GM21381 (cell line): ENCODE measurements around the gene DEPDC5.
A peak's percentile ranks its signal among the peaks of the same experiment; 100 is the strongest.
"Not testable (repeated sequence)": the region's sequence is repeated elsewhere in the genome, so short reads cannot be mapped to it uniquely, and the experiment has no call there.

Experiments
- ATAC-seq: cut with Tn5 transposase; IDR thresholded peaks from one replicate; pipeline ENCODE4 v1.9.1; 2021; ENCODE audit warnings: mild to moderate bottlenecking, moderate library complexity; ENCODE audit not compliant: unreplicated experiment

Gene DEPDC5

DNA sequence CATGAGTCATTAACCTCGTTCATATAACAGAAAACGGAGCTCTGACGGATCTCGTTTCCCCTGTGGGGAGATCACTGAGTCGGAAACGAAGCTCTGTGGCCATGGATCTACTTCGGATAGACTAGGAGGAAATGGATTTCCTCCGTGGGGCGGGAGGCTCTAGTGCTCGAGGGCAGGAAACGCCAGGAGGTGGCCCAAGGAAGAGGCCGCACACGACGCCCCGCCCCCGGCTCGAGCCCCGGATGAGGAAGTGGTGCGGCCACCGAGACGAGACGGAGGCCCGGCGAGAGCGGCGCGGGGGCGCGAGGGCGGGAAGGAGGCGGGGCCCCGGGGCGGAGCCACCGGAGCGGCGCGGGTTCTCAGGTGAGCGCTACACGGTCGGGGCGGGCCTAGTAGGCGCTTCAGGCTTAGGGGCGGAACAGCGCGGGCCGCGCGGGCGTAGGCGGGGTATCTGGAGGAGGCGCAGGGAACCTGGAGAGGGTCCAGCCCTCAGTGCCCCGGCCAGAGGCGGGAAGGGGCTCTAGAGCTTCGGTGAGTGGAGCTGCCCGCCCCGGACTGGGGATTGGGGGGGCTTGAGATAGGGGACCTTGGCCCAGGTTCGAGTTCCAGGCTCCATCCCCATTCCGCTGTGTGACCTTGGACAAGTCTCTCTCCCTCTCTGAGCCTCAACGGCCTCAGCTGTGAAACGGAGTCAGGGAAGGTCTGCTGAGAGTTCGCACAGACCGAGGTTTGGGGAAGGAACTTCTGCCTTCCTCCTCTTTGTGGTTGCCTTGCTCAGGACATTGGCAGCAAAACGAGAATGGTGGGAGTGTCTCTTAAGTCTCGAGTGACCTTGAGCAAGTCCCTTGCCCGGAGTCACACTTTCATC, at the start of gene DEPDC5:
Gene DEPDC5, plus strand, starts transcription at position 386 of the 868 bp plus-strand sequence. CDS start 903 bp downstream, outside the sequence.
- peak; percentile 72 for ATAC-seq

DNA sequence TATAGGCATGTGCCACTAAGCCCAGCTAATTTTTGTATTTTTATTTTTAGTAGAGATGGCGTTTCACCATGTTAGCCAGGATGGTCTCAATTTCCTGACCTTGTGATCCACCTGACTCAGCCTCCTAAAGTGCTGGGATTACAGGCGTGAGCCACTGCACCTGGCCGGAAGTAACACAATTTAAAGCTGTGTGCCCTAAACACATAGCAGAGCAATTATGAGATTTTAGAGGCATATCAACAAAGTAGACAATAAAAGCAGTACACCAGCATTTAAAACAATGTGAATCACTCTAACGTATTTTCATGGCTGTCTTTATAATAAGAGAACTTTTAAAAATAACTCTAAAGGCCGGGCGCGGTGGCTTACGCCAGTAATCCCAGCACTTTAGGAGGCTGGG, 46.3 kb upstream of the DEPDC5 start:
- ATAC-seq = no peak

DNA sequence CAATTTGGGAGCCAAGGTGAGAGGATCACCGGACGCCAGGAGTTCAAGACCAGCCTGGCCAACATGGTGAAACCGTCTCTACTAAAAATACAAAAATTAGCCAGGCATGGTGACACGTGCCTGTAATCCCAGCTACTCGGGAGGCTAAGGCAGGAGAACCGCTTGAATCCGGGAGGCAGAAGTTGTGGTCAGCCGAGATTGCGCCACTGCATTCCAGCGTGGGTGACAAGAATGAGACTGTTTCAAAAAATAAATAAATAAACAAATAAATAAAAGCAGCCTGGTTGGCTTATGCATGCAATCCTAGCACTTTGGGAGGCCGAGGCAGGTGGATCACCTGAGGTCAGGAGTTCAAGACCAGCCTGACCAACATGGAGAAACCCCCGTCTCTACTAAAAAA, 42.6 kb upstream of the DEPDC5 start:
- ATAC-seq = not testable (repeated sequence)

DNA sequence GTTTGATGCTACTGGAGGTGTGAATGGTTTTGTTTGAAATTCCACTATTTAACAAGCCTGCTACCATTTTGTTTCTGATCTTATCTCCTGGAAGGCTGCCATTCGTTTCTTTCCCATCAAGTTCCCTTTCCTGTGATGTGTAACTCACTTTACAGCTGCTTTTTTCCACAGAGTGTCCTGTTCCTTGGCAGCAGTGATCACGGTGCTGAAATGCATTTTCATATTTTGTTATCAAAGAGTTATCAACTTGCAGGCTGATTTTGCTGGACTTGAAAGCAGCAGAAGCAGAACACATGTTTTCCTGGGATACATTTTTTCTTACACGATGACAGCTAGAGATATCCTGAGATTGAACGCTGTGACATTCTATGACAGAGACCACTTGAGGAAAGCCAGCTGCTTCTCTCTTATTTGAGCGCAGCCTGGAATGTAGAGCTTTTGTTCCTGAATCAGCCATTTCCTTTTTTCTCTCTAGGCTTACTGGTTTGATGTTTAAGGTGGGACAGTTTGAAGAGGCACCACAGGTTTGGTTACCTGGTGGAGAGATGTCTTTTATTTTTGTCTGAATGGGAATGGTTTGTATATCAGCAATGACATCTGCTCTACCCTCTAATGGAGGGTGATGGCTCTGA, 38.6 kb upstream of the DEPDC5 start:
- no peak for ATAC-seq

DNA sequence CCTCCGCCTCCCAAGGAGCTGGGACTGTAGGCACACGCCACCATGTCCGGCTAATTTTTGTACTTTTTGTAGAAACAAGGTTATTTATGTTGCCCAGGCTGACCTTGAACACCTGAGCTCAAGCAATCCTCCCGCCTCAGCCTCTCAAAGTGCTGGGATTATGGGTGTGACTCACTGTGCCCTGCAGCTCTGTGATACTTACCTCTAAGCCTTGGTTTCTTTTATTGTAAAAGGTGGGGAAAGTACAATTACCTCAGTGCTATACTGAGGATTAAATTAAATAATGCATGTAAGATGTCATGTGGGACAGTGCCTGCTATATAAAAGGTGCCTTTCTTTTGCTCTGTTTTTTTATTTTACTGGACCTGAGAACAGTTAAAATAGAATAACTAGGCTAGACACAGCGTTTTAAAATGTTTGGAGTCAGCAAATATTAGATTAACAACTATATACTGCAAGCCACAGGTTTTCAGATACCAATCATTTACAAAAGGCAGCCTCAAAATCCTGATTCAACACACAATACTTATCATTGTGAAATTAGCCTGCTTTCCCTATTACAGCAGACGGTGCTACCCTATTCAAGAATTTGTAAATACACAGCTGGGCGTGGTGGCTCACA, 33.9 kb upstream of the DEPDC5 start:
- ATAC-seq = no peak

DNA sequence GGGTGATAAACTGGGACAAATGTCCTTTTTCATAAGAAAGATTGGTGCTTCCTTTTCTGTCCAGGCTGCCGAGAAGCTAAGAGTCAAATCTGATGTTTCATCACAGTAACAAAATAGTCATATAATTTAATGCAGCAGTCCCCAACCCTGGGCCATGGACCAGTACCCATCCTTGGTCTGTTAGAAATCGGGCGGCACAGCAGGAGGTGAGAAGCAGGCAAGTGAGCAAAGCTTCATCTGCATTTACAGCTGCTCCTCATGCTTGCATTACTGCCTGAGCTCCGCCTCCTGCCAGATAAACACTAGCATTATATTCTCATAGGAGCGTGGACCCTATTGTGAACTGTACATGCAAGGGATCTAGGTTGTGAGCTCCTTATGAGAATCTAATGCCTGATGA, 30.1 kb upstream of the DEPDC5 start:
- ATAC-seq = no peak

DNA sequence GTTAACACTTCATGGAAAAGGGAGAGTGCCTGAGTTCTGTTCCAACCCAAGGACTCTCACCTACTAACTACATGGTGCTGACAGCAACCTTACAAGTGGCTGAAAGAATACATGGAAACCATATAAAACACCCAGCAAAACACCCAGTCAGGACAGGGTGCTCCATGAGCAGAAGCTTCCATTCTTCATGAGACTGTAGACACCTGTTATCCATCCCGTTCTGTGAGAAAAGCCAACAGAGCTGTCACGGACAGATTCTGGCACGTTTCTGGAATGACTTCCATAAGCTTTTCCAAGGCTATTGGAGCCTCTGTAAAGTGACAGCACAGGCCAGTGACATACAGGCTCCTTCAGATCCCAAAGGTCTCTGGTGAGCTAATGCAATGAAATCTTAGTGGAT, 27.1 kb upstream of the DEPDC5 start:
- ATAC-seq = no peak

DNA sequence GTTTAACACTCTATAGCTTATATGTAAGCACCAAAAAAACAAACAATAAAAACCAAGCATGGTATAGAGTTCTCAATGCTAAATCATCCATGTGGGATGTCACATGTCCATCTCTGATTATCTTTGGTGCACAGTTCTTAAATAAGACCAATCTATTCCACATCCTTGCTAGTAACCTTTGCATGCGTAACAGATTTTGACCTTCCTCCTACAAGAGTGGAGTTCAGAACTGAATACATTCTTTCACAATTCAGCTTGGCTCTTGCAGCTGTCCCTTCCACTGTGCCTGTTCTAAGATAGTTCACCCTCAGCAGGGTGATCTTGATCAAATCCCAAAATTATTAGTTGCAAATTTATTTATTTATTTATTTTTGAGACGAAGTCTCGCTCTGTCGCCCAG, 25.0 kb upstream of the DEPDC5 start:
- ATAC-seq = no peak

DNA sequence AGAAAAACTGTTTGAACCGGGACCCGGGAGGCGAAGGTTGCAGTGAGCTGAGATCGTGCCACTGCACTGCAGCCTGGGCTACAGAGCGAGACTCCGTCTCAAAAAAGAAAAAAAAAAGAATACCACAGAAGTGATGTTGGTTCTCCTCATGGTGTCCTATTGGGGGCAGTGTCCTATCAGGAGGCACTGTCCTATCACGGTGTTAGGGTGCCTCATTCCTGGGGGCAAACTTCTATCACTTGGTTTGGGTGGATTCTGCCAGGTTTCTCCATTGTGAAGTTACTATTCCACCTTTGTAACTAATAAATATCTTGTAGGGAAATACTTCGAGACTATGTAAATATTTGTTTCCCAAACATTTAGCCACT, 23.5 kb upstream of the DEPDC5 start:
- no peak for ATAC-seq

DNA sequence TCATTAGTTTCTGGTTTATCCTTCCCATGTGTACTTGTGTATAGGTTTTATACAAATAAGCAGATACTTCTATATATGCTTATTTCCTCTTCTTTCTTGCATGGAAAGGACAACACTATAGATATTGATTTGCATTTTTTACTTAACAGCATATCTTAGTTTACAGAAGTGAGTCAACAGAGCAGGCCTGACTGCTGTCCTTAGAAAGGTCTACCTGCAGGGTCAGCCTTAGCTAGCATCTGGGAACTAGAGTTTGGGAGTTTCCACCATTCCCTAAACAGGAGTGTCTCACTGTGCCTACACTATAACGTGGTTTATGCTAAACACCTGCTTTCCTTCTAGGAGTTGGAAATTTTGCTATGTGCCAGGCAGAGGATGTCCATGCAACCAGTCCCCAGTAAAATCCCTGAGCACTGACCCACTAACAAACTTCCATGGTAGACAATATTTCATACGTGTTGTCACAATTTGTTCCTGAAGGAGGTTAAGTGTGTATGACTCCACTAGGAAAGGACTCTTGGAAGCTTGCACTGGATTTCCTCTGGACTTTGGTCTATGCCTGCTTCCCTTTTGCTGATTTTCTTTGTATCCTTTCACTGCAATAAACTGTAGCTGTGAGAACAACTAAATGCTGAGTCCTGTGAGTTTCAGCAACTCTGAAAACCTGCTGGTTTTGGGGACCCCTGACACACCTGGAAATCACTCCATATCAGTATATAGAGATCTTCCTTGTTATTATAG, 21.6 kb upstream of the DEPDC5 start:
- no peak for ATAC-seq

DNA sequence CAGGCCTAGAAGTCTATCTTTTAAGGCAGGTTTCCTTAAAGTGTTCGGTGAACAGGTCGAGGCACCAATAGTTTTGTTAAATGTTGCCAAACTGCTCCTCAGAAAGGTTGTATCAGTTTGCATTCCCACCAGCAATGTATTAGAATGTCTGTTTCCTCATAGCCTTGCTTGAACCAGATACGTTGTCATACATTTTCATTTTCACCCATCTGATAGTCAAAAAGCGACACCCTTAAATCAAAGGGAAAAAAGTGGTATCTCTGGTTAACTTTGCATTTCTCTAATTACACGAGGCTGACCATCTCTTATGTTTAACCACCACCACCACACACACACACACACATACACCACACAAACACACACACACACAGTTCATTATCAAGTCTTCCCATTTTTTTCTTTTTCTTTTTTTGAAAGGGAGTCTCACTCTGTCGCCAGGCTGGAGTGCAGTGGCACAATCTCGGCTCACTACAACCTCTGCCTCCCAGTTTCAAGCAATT, 20.2 kb upstream of the DEPDC5 start:
- ATAC-seq = no peak

DNA sequence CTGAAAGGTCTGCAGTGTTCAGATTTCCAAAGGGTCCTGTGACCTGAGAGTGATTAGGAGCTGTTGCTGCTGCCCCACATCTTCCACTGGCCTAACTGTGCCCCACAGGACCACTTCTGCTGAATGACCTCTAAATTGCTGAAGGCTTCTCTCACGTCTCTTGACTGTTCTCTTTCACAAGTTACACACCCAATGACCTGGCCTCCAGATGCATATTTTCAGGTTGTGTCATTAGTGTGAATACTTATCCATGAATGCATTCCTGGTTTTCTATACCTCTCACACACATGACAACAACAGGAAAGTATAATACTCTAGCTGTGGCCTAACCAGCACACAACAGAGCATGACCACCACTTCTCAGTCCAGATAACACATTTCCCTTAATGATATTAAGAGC, 19.3 kb upstream of the DEPDC5 start:
- ATAC-seq = no peak

DNA sequence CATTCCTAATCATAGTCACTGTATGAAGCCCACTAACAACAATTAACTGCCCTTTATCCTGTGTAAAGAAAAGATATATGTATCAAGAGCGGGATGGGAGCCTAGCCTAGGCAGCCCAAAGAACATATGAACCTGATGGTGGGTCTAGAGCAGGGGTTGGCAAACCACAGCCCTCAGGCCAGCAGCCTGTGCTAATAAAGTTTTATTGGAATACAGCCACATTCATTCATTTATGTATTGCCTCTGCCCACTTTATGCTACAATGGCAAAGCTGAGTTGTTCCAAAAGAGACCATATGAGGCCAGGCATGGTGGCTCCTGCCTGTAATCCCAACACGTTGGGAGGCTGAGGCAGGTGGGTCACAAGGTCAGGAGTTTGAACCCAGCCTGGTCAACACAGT, 17.4 kb upstream of the DEPDC5 start:
- no peak for ATAC-seq

DNA sequence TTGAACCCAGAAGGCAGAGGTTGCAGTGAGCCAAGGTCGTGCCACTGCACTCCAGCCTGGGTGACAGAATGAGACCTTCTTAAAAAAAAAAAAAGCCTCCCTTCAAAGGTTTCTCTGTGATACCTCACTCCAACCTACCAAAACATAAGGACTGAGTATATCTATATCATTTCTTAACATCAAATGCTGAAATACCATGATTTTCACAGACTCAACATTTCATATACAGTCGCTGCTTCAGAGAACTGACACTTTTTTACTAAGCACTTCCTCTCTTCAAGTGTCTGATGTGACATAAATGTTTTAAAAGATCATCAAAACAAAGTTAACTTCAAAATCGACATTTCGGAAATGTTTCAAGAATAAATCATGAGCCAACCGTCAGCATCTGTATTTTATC, 15.9 kb upstream of the DEPDC5 start:
- no peak for ATAC-seq

DNA sequence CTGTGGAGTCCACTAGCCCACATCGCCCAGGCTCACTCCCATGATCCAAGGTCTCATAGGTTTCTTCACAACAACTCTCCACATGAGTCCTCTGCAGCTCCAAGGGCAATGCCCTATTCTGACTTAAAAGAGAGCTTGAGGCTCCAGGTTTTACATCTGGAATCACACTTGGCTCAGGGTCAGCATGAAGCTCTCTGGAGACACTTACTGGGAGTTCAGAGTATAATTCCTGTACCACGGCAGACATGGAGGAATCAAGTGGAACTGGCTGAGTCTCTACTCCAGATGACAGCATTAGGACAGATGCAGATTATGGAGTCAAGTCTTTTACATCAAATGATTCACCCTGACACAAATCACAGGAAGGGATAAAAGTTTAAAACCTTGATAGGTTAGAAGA, 15.3 kb upstream of the DEPDC5 start:
- no peak for ATAC-seq

DNA sequence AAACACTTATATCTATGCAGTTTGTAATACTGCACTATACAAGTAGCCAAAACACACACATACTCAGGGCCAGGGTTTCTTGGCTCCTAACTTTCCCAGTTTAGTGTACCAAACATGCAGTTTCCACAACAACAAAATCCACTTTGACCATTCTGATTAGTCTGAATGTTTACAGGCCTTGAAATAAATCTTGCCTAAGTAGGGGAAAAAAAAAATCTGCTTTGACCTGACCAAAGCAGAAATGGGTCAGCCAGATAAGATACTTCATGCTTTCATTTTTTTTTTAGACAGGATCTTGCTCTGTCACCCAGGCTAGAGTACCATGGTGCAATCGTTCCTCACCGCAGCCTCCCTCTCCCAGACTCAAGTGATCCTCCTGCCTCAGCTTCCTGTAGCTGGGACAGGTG, 14.0 kb upstream of the DEPDC5 start:
- ATAC-seq = no peak

DNA sequence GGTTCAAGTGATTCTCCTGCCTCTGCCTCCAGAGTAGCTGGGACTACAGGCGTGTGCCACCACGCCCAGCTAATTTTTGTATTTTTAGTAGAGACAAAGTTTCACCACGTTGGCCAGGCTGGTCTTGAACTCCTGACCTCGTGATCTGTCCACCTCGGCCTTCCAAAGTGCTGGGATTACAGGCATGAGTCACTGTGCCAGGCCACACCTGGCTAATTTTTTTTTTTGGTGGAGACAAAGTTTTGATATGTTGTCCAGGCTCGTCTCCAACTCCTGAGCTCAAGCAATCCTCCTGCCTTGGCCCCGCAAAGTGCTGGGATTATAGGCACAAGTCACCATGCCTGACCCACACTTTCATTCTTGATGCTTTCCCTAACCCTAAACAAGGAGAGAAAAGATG, 13.5 kb upstream of the DEPDC5 start:
- ATAC-seq = not testable (repeated sequence)

DNA sequence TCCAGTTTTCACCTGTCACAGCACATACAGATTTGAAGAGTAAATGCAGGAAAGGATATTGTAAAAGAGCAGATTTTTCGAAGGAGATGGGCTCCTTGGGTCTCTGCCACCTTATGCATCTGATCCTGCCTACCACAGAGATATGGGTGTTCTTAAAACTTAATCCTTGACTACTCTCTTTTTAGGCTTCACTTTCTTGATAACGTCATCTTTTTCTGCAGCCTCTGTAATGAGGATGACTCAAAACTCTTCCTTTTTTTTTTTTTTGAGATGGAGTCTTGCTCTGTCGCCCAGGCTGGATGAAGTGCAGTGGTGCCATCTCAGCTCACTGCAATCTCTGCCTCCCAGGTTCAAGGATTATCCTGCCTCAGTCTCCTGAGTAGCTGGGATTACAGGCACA, 11.7 kb upstream of the DEPDC5 start:
- no peak for ATAC-seq

DNA sequence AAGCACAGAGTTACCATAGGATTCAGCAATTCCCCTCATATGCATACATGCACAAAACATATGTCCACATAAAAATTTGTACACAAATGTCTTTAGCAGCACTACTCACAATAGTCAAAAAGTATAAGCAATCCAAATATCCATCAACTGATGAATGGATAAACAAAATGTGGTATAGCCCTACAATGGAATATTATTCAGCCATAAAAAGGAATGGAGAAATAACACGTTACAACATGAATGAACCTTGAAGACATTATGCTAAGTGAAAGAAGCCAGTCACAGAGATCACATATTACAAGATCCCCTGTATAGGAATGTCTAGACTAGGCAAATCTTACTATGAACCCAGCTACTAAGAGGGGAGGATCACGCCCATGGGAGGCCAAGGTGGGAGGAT, 11.1 kb upstream of the DEPDC5 start:
- ATAC-seq = no peak

DNA sequence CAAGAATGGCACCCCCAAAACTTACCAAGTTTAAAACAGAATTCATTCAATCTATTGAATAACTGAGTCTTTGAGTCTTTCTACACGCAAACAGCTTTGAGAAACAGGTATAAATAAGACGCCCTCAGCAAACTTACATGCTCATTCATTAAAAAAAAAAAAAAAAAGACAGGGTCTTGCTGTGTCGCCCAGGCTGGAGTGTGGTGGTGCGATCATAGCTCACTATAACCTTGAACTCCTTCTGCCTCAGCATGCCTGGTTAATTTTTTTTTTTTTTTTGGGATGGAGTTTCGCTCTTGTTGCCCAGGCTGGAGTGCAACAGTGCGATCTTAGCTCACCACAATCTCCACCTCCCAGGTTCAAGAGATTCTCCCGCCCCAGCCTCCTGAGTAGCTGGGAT, 9.9 kb upstream of the DEPDC5 start:
- ATAC-seq = no peak

DNA sequence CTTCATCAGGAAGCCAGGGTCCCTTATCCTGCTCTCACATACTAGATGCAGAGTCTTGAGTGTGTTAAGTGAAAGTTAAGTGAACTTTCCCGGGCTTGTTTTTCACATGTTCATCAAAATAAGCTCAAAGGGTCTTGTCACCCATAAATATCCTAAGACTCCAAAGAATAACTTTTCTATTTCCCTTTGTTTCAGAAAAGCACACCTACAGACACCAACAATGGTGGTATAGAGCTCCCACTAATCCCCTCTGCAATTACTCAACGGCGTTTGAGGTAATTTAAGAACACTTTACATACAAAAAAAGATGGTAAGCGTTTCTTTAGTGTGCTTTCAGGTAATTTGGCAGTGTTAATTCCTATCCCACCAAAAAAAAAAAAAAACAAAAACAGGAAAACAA, 6.4 kb upstream of the DEPDC5 start:
- no peak for ATAC-seq
